Thoracic aorta (tissue), 2 donors: Measurements from ENCODE around the gene GATAD2A. TPM values are rescaled to one million over a fixed set of nuclear protein-coding genes. Genes with fewer than 3 reads are reported as not detected.
A peak's percentile ranks its signal among the peaks of the same experiment; 100 is the strongest.

Experiments
- ATAC-seq: fragments of 150-250 bp; one replicate; pipeline ENCODE4 v1.8.0; 2017; ENCODE audit warnings: low read depth; ENCODE audit not compliant: insufficient number of reproducible peaks, low FRiP score
- DNase-seq: peaks from one replicate; pipeline ENCODE4 v3.0.0-alpha.2; 2020; ENCODE audit warnings: low spot score
- H3K27ac ChIP-seq, 2 donors: fragments of 200-600 bp; sonication (generic); 1 replicate in 1 of 2; 2 replicates in 1 of 2; pipeline ENCODE4 v1.5.1; 2016; ENCODE audit warnings: mild to moderate bottlenecking in 2 of 2, moderate library complexity in 2 of 2
- H3K27me3 ChIP-seq: fragments of 200-600 bp; sonication (generic); replicated peaks from 2 replicates; pipeline ENCODE4 v1.6.0; 2016; ENCODE audit warnings: mild to moderate bottlenecking; ENCODE audit not compliant: insufficient read depth
- H3K36me3 ChIP-seq: fragments of 200-600 bp; sonication (generic); one replicate; pipeline ENCODE4 v1.5.1; 2016
- H3K4me1 ChIP-seq, 2 donors: fragments of 200-600 bp; sonication (generic); 1 replicate in 1 of 2; 2 replicates in 1 of 2; pipeline versions ENCODE4 v1.5.1 to v1.6.0; 2016; ENCODE audit warnings: low read depth in 2 of 2, mild to moderate bottlenecking in 1 of 2; ENCODE audit not compliant: control insufficient read depth in 1 of 2
- H3K4me3 ChIP-seq: fragments of 200-600 bp; sonication (generic); 2 replicates; pipeline ENCODE4 v1.5.1; 2016; ENCODE audit warnings: mild to moderate bottlenecking
- H3K9me3 ChIP-seq: fragments of 200-600 bp; sonication (generic); 2 replicates; pipeline ENCODE4 v1.5.1; 2016
- total RNA-seq, 2 donors: library from RNA; depleted of rRNA; stranded (reverse); fragments of >200 nt; gene quantifications; one replicate each; pipeline versions ENCODE4 v1.1.0 to v1.2.3, GENCODE V29; 2016
- TF ChIP-seq, protein P1 (sequence below): fragments of 200-600 bp; sonication (generic); IDR thresholded peaks from one replicate; pipeline ENCODE4 v1.5.1; 2019; ENCODE audit warnings: antibody characterized with exemption

GATAD2A gene
- total RNA-seq, 2 donors from 2014 or later, result 55.9 to 79.1 TPM

DNA sequence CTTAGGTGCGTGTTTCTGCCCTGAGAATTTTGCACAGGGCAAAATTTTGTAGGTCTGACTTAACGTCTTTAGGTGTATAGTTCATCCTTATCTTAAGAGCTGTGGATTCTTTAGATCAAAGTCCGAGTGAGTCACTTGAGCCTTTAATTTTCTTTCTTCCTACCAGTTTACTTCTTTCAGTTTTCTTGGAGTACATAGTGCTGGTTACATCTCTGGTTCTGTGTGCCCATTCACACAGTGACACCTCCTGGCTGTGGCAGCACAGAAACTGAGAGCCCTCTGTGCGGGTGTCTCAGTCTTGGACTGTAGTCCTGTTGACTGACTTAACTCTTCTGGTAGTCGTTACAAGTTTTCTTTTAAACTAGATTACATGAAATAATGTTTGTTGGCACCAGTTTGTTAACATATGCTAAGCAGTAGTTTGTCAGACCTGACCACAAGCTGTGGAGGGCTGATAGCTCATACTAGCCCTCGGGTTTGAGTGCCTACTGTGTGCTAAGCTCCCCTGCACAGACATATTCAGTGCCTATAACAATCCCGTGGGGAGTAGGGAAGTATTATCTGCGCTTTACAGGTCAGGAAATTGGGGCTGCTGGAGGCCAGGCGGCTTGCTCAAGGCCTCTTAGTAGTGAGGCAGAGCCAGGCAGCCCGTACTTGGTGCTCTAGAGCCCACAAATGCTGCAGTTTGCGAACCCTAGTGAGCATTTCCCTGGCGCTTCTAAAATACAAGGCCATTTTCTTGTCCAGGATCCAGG, 1.6 kb downstream of the GATAD2A start:
- no peaks in the 10 kb centered on the region for H3K27me3 ChIP-seq
- H3K4me1 ChIP-seq, result peaks cover 29 to 71% of the 10 kb centered on the region in 2 donors
- H3K9me3 ChIP-seq, result no peaks in the 10 kb centered on the region
- H3K36me3 ChIP-seq, result no peaks in the 10 kb centered on the region
- H3K27ac ChIP-seq, result peak overlapping the region; percentile 57 to 70
- DNase-seq (no peak), ATAC-seq (no peak)
- TF ChIP-seq, protein P1, sequence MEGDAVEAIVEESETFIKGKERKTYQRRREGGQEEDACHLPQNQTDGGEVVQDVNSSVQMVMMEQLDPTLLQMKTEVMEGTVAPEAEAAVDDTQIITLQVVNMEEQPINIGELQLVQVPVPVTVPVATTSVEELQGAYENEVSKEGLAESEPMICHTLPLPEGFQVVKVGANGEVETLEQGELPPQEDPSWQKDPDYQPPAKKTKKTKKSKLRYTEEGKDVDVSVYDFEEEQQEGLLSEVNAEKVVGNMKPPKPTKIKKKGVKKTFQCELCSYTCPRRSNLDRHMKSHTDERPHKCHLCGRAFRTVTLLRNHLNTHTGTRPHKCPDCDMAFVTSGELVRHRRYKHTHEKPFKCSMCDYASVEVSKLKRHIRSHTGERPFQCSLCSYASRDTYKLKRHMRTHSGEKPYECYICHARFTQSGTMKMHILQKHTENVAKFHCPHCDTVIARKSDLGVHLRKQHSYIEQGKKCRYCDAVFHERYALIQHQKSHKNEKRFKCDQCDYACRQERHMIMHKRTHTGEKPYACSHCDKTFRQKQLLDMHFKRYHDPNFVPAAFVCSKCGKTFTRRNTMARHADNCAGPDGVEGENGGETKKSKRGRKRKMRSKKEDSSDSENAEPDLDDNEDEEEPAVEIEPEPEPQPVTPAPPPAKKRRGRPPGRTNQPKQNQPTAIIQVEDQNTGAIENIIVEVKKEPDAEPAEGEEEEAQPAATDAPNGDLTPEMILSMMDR, result no peak
- H3K4me3 ChIP-seq, result peak overlapping the region; percentile 87

DNA sequence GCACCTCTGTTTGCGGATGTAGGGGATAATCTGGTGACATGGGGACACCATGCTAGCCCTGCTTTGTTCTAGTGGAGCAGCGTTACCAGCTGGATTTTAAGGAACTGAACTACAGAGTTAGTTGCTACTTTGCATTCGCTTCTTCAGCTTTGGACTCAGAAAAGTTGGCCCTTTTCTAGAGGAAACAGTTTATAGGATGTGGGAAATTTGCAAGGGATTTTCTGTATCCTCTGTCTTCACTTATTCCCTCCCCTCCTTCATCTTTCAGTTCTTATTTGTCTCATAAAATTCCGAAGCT, 2.1 kb downstream of the GATAD2A start:
- Histone ChIP-seq H3K27me3 (no peaks in the 10 kb centered on the region), H3K27ac (peak overlapping the region in 1 of 2 donors; percentile 70), H3K4me3 (peak overlapping the region; percentile 87), H3K36me3 (no peaks in the 10 kb centered on the region), H3K4me1 (peaks cover 28 to 69% of the 10 kb centered on the region in 2 donors), H3K9me3 (no peaks in the 10 kb centered on the region)
- no peak for DNase-seq
- TF ChIP-seq, protein P1, result no peak
- ATAC-seq, result no peak

DNA sequence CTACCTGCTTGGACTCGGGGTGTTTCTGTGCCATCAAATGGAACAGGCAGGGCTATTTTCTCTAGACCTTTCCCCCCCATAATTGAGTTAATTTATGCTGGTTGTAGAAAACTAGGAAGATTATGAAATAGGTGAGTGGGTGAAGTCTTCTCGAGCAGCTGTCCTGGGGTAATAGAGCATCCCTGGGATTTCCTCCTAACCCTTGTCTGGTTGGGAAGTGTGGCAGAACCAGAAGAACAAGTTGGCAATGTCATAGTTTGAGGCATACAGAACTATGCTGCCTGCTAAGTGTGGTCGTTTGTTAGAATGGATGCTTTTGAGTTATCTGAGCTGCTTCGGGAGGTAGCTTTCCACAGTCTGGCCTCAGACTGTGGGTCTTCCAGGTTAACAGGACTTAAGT, 3.7 kb downstream of the GATAD2A start:
- Histone ChIP-seq H3K27me3 (no peaks in the 10 kb centered on the region), H3K36me3 (no peaks in the 10 kb centered on the region), H3K4me3 (no peak overlapping the region), H3K4me1 (peaks cover 17 to 52% of the 10 kb centered on the region in 2 donors), H3K27ac (no peak overlapping the region), H3K9me3 (no peaks in the 10 kb centered on the region)
- TF ChIP-seq, protein P1, result no peak
- ATAC-seq, result no peak
- DNase-seq, result no peak

DNA sequence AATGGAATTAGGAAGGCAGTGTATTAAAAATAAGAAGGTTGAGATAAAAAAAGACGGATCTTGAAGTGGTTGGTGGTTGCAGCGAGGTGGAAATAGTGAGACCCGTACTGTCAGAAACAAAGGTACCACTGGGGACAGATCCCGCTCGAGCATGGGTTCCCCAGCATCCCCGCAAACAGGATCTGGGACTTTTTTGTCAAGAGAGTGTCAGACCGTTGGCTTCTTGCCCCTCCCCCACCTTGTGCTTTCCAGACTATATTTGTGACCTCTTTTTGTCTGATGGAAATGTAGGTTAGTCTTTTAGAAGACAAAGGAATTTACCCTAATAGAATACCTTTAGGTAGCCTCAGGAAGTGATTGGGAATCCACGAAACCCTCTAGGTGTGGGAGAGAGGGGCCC, 4.2 kb downstream of the GATAD2A start:
- no peak for DNase-seq
- no peak for ATAC-seq

More for the DNA sequence above, 4.2 kb downstream of the GATAD2A start:
- Histone ChIP-seq H3K4me1 (peaks cover 17 to 48% of the 10 kb centered on the region in 2 donors), H3K27me3 (no peaks in the 10 kb centered on the region), H3K4me3 (no peak overlapping the region), H3K9me3 (no peaks in the 10 kb centered on the region), H3K36me3 (no peaks in the 10 kb centered on the region), H3K27ac (no peak overlapping the region)
- TF ChIP-seq, protein P1, result no peak
